HG02571 (cell line): ENCODE measurements around the gene DYSF.

Source experiments
- ATAC-seq: cut with Tn5 transposase; IDR thresholded peaks from one replicate; pipeline ENCODE4 v1.9.1; 2021; ENCODE audit warnings: mild to moderate bottlenecking, moderate library complexity; ENCODE audit not compliant: unreplicated experiment

Gene DYSF

GRCh38 chr2:71498261-71498701, 44.9 kb downstream of the DYSF start:
- no peak for ATAC-seq

- no peak for ATAC-seq
These were observed 46.3 kb downstream of the DYSF start for GRCh38 chr2:71499691-71500090.

GRCh38 chr2:71500426-71501079, 47.2 kb downstream of the DYSF start:
- ATAC-seq = no peak

- ATAC-seq = no peak
These were observed 49.8 kb downstream of the DYSF start for GRCh38 chr2:71502941-71503738.

GRCh38 chr2:71503837-71504236, 50.5 kb downstream of the DYSF start:
- no peak for ATAC-seq

GRCh38 chr2:71504611-71505010, 51.2 kb downstream of the DYSF start:
- ATAC-seq = no peak

- ATAC-seq = no peak
These were observed 51.9 kb downstream of the DYSF start for GRCh38 chr2:71505086-71505769.

- ATAC-seq = no peak
These were observed 52.4 kb downstream of the DYSF start for GRCh38 chr2:71505770-71506140.

GRCh38 chr2:71506222-71507153, 53.1 kb downstream of the DYSF start:
- no peak for ATAC-seq

GRCh38 chr2:71507476-71507875, 54.1 kb downstream of the DYSF start:
- ATAC-seq = no peak

- ATAC-seq = no peak
These were observed 56.9 kb downstream of the DYSF start for GRCh38 chr2:71510196-71510807.

- no peak for ATAC-seq
These were observed 57.6 kb downstream of the DYSF start for GRCh38 chr2:71510938-71511337.

- no peak for ATAC-seq
These were observed 58.4 kb downstream of the DYSF start for GRCh38 chr2:71511776-71512175.

GRCh38 chr2:71512386-71512785, 59.0 kb downstream of the DYSF start:
- no peak for ATAC-seq

GRCh38 chr2:71513096-71513495, 59.7 kb downstream of the DYSF start:
- ATAC-seq = no peak

GRCh38 chr2:71513721-71514120, 60.4 kb downstream of the DYSF start:
- no peak for ATAC-seq

GRCh38 chr2:71516253-71516888, 63.0 kb downstream of the DYSF start:
- no peak for ATAC-seq

GRCh38 chr2:71517851-71518250, 64.5 kb downstream of the DYSF start:
- ATAC-seq = no peak

- no peak for ATAC-seq
These were observed 68.1 kb downstream of the DYSF start for GRCh38 chr2:71521436-71521950.

GRCh38 chr2:71524476-71524875, 71.1 kb downstream of the DYSF start:
- ATAC-seq = no peak
